GM10847 (cell line): ENCODE data around the gene C9orf85.

Experiments
- POLR2A ChIP-seq: IDR thresholded peaks from 2 replicates; pipeline ENCODE4 v1.6.1; 2011; ENCODE audit not compliant: insufficient read length; ENCODE audit errors: extremely low read depth

C9orf85 gene

DNA sequence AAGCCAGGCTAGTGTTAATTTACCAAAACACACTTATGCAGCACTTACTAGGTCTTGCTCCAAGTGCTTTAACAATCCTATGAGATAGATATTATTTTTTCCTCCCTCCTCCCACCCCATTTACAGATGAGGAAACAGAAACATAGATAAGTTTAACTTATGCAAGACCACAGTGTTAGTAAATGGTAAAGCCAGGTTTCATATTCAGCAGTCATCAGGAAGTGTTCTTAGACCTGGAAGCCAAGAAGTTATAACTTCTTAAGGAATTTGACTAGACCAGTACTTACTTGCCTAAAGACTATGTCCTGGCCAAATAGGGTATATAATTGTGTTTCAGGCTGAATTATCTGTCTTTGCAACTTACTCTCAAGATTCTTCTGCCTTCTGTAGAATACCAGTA is 16.3 kb upstream of the C9orf85 start:
- TF ChIP-seq POLR2A = no peak

- no peak for TF ChIP-seq POLR2A
Measured at GRCh38 chr9:71895955-71896354, 15.5 kb upstream of the C9orf85 start.

DNA sequence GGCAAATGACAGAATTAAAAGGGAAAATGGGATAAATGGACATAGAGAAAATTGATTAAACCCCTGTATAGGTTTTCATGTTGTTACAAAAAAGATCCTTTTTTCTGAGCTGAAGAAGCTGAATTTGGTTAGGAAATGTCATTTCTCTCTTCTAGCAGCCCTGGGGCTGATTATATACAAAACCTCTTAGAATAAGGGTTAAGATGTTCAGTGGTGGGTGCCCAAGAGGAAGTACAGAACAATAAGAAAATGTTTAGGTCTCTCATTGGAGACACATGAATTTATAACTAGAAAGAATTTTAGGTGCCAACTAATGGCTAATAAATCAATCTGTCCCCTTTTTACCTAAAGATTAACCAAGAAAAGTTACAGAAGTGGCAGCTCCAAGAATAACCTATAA is 14.7 kb upstream of the C9orf85 start:
- no peak for TF ChIP-seq POLR2A

- no peak for TF ChIP-seq POLR2A
Measured at GRCh38 chr9:71897577-71897976, 13.9 kb upstream of the C9orf85 start.

- no peak for TF ChIP-seq POLR2A
Measured at GRCh38 chr9:71901695-71902597, 9.5 kb upstream of the C9orf85 start.

DNA sequence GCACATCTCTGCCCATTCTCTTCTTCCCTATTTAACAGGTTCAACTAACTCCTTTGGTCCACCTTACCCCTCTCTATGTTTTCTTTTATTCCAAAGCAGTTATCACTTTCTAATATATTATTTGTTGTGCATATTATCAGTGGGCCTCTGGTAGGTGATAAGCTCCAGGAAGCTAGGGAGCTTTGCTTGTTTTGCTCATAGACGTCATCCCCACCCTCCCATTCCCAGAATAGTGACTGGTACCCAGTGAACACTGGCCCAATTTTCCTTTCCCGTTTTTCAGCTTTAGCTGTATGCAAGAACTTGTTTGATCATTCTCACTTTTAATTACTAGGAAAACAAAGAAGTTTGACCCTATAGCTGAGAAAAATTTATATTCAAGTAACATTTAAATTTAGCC is 7.4 kb upstream of the C9orf85 start:
- TF ChIP-seq POLR2A = no peak

GRCh38 chr9:71908825-71909224 is 2.6 kb upstream of the C9orf85 start:
- TF ChIP-seq POLR2A = no peak

DNA sequence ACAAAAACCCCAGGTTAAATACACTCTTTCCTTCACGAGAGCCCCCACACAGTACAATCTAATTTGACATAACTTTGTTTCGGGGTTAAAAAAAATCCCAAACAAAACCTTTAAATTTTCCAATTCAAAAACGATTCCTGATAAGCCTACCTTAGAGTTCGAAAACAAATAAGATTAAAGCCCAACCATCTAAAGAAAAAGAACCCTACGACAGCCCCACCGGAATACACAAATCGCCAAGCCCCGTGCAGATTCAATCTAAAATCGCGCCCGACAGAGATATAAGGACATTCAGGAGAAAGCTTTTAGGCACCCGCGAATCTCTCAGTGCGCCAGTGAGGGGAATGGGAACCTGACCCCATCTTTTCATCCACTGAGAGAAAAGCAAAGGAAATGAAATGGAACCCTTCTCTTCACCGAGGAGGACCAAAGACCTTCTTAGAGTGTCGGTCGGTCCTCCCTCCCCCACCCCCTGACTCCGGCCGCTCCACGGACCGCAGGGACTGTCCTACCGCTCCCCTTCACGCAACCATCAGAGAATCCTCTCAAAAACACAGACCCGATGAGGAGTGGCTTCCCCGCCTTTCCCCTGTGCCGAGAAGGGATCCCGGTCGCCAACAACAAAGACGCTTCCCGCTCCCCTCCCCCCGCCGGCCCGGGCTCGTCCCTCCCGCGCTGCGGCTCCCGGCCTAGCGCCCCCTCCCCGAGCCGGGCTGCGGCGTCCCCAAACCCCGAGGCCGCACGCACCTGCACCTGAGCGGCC is 1.4 kb upstream of the C9orf85 start:
- no peak for TF ChIP-seq POLR2A

DNA sequence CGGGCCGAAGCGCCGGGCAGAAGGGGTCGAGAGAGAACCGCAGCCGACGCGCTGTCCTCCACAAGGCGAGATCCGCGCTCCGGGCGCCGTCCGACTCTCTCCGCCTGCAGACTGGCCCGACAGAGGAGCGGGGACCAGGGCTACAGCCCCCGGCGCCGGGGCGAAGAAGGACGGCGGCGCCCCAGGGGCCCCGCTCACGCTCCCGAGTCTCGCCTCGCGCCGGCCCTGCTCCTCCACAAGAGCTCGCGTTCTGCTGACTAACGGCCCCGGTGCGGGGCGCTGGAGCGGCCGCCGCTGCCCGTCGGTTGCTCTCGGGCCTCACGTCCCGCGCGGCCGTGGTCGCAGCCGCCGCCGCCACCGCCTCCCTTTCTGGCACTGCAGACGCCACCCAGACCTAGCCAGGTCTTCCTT is 784 bp upstream of the C9orf85 start:
- TF ChIP-seq POLR2A = no peak

GRCh38 chr9:71911908-71912335 is 483 bp downstream of the C9orf85 start:
- TF ChIP-seq POLR2A = no peak

- no peak for TF ChIP-seq POLR2A
Measured at GRCh38 chr9:71915495-71915894, 4.1 kb downstream of the C9orf85 start.

- TF ChIP-seq POLR2A = no peak
Measured at GRCh38 chr9:71916834-71917534, 5.5 kb downstream of the C9orf85 start.

DNA sequence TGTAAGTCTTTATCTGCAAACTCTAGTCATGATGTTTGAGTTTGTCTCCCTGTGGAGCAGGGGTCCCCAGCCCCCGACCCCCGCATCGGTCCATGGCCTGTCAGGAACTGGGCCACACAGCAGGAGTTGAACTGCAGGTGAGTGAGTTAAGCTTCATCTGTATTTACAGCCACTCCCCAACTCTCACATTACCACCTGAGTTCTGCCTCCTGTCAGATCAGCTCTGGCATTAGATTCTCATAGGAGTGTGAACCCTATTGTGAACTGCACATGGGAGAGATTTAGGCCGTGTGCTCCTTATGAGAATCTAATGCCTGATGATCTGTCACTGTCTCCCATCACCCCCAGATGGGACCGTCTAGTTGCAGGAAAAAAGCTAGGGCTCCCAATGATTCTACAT is 7.0 kb downstream of the C9orf85 start:
- no peak for TF ChIP-seq POLR2A

DNA sequence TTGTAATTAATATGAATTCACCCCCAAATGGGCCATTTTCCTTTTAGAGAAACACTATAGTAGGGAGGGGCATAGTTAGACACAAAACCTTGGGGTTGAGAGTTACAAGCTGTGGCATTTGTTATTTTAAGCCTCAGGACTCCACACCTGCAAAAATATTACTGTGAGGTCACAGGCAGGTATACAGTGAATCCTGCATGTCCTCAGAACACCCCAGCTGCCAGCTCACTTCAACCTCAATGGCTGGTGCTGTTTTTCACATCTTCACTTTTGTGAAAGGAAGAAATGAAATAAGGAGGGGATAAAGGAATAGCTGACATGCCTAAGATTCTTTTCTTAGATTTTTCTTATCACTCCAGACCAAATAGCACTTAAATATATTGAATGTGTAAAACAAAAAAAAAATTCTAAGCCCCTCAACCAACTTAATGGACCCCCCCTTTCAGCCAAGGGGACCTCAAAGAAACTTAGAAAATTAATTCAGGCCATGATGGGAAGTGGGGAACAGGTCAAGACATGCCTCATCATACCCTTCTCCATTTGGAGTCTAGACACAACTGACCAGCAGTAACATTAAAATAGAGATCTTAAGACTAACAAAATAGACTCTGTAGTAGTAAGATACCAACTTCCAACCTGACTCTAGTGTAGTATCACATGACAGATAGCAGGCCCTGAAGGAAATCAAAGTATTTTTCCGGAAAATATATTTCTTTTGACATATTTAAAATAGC is 9.2 kb downstream of the C9orf85 start:
- no peak for TF ChIP-seq POLR2A
